SK-N-SH (cell line): ENCODE data around the gene NFRKB.

Source experiments
- CTCF ChIP-seq: fragments of 200-600 bp; sonication (generic); IDR thresholded peaks from 2 replicates; pipeline ENCODE4 v1.6.1; 2017; ENCODE audit warnings: antibody characterized with exemption, mild to moderate bottlenecking, moderate library complexity
- EP300 ChIP-seq, 2 experiments: IDR thresholded peaks; 2 replicates each; pipeline versions ENCODE4 v1.4.0 to v1.6.1; 2012; ENCODE audit warnings: borderline replicate concordance in 1 of 2, low read depth in 1 of 2, low read length in 1 of 2
- GABPA ChIP-seq: IDR thresholded peaks from 2 replicates; pipeline ENCODE4 v1.4.0; 2012; ENCODE audit warnings: low read depth, mild to moderate bottlenecking
- GATA2 ChIP-seq: sonication (generic); formaldehyde crosslinking; IDR thresholded peaks from 2 replicates; pipeline ENCODE4 v1.5.0; 2020; ENCODE audit warnings: mild to moderate bottlenecking, missing genetic modification reagents
- MXI1 ChIP-seq: IDR thresholded peaks from 2 replicates; pipeline ENCODE4 v1.6.1; 2012; ENCODE audit warnings: mild to moderate bottlenecking, low read depth, low read length, improper control_type of control experiment
- POLR2AphosphoS5 ChIP-seq: IDR thresholded peaks from 2 replicates; pipeline ENCODE4 v1.6.1; 2012; ENCODE audit warnings: low read depth, low read length
- RAD21 ChIP-seq: IDR thresholded peaks from 2 replicates; pipeline ENCODE4 v1.6.1; 2012; ENCODE audit warnings: mild to moderate bottlenecking, low read length
- RCOR1 ChIP-seq: fragments of 150-350 bp; IDR thresholded peaks from 2 replicates; pipeline ENCODE4 v1.6.1; 2017; ENCODE audit warnings: antibody characterized with exemption, low read length
- SIN3A ChIP-seq: IDR thresholded peaks from 2 replicates; pipeline ENCODE4 v1.6.1; 2012; ENCODE audit warnings: low read depth, mild to moderate bottlenecking, low read length, moderate library complexity, borderline replicate concordance
- SMC3 ChIP-seq: IDR thresholded peaks from 2 replicates; pipeline ENCODE4 v1.6.1; 2012; ENCODE audit warnings: low read depth, low read length, improper control_type of control experiment
- TAF1 ChIP-seq: IDR thresholded peaks from 2 replicates; pipeline ENCODE4 v1.6.1; 2012; ENCODE audit warnings: low read depth, mild to moderate bottlenecking, low read length, moderate library complexity, borderline replicate concordance
- USF1 ChIP-seq: IDR thresholded peaks from 2 replicates; pipeline ENCODE4 v1.4.0; 2012; ENCODE audit warnings: low read depth, borderline replicate concordance
- USF2 ChIP-seq: fragments of 150-350 bp; IDR thresholded peaks from 2 replicates; pipeline ENCODE4 v1.6.1; 2017; ENCODE audit warnings: antibody characterized with exemption, low read length, low read depth, borderline replicate concordance
- YY1 ChIP-seq: IDR thresholded peaks from 2 replicates; pipeline ENCODE4 v1.4.0; 2012; ENCODE audit warnings: low read depth, mild to moderate bottlenecking

GRCh38 chr11:129933891-129934290 lies 38.5 kb upstream of the NFRKB start:
- TF ChIP-seq USF1 = no peak
- no peak for TF ChIP-seq CTCF
- TF ChIP-seq YY1 = no peak
- TF ChIP-seq EP300 (IDR thresholded peaks at IDR 0.05; ENCODE audit: borderline replicate concordance in 1 of 2, low read depth in 1 of 2, low read length in 1 of 2) = no peak
- no peak for TF ChIP-seq MXI1
- no peak for TF ChIP-seq USF2
- no peak for TF ChIP-seq RCOR1
- no peak for TF ChIP-seq SMC3
- TF ChIP-seq GABPA = no peak
- no peak for TF ChIP-seq POLR2AphosphoS5
- TF ChIP-seq RAD21 = no peak
- TF ChIP-seq SIN3A = no peak
- no peak for TF ChIP-seq TAF1
- no peak for TF ChIP-seq GATA2 (CRISPR knock-in tag)
